Upper lobe of right lung (tissue), 1 donor: Measurements from ENCODE around the gene SEMA6A. TPM values are rescaled to one million over a fixed set of nuclear protein-coding genes. Genes with fewer than 3 reads are reported as not detected.

ENCODE experiments used
- ATAC-seq: fragments of 200-7000 bp; cut with Tn5 transposase; one replicate; pipeline ENCODE4 v1.9.1; 2020; ENCODE audit warnings: mild to moderate bottlenecking, moderate library complexity
- DNase-seq: peaks from one replicate; pipeline ENCODE4 v3.0.0-alpha.2; 2020
- H3K27ac ChIP-seq: fragments of 200-600 bp; one replicate; pipeline ENCODE4 v1.8.0; 2022
- H3K27me3 ChIP-seq: fragments of 200-600 bp; one replicate; pipeline ENCODE4 v1.8.0; 2022; ENCODE audit warnings: mild to moderate bottlenecking
- H3K36me3 ChIP-seq: fragments of 200-600 bp; one replicate; pipeline ENCODE4 v1.8.0; 2022
- H3K4me1 ChIP-seq: fragments of 200-600 bp; one replicate; pipeline ENCODE4 v1.8.0; 2022
- H3K4me3 ChIP-seq: fragments of 200-600 bp; one replicate; pipeline ENCODE4 v1.8.0; 2022; ENCODE audit warnings: mild to moderate bottlenecking
- H3K9me3 ChIP-seq: fragments of 200-600 bp; one replicate; pipeline ENCODE4 v1.8.0; 2022
- intact Hi-C: fragments of 100-400 bp; cut with DNase I; formaldehyde crosslinking; loops from one replicate; pipeline ENCODE4 v1.11.0; 2022
- total RNA-seq: library from RNA; stranded (reverse); fragmentation: NEBNext Ultra II Directional; extraction: Animal tissue kit (Norgen Biotek cat#: 25700); gene quantifications from one replicate; pipeline ENCODE4 v1.2.1, GENCODE V29; 2021
- TF ChIP-seq, protein P1 (sequence below): fragments of 200-600 bp; IDR thresholded peaks from one replicate; pipeline ENCODE4 v1.8.0; 2022; ENCODE audit warnings: antibody characterized with exemption
- donor health status: DM: no; HTN: yes; CAD: no; lungs with severe emphysema.

The SEMA6A gene
- total RNA-seq, 1 donor from 2014 or later, result 33.3 TPM

- no peak for ATAC-seq
- H3K4me3 ChIP-seq, result no peak overlapping the region
- DNase-seq, result no peak
- no peak overlapping the region for H3K27ac ChIP-seq
- no peaks in the 10 kb centered on the region for H3K27me3 ChIP-seq
- peaks cover 6% of the 10 kb centered on the region for H3K36me3 ChIP-seq
- intact Hi-C loops, result no loop called here
- TF ChIP-seq, protein P1, sequence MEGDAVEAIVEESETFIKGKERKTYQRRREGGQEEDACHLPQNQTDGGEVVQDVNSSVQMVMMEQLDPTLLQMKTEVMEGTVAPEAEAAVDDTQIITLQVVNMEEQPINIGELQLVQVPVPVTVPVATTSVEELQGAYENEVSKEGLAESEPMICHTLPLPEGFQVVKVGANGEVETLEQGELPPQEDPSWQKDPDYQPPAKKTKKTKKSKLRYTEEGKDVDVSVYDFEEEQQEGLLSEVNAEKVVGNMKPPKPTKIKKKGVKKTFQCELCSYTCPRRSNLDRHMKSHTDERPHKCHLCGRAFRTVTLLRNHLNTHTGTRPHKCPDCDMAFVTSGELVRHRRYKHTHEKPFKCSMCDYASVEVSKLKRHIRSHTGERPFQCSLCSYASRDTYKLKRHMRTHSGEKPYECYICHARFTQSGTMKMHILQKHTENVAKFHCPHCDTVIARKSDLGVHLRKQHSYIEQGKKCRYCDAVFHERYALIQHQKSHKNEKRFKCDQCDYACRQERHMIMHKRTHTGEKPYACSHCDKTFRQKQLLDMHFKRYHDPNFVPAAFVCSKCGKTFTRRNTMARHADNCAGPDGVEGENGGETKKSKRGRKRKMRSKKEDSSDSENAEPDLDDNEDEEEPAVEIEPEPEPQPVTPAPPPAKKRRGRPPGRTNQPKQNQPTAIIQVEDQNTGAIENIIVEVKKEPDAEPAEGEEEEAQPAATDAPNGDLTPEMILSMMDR, result no peak
- peaks cover 10% of the 10 kb centered on the region for H3K9me3 ChIP-seq
- no peaks in the 10 kb centered on the region for H3K4me1 ChIP-seq
Measured at GRCh38 chr5:116479776-116480675, 94.6 kb downstream of the SEMA6A start.

DNA sequence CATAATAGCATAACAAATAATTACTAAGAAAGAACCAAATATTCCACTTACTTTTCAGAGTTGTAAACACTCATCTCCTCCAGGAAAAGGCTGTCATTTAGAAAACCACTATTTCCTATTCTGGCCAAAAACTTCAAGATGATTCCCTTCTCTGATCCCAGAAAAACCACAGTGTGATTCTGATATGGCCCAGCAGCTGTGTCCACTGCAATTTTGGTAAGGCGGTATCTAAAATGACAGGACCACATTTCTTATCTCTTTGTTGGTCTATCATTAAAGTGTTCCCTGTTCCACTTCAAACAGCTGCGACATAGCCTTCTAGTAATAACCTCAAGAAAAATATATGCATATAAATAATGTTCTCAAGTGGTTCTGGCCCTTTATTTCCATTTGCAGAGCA is 96.1 kb downstream of the SEMA6A start:
- Histone ChIP-seq H3K36me3 (peaks cover 4% of the 10 kb centered on the region), H3K27ac (no peak overlapping the region), H3K4me1 (no peaks in the 10 kb centered on the region), H3K9me3 (peaks cover 10% of the 10 kb centered on the region), H3K4me3 (no peak overlapping the region), H3K27me3 (no peaks in the 10 kb centered on the region)
- ATAC-seq, result no peak
- DNase-seq, result no peak
- intact Hi-C loops, result no loop called here
- TF ChIP-seq, protein P1, result no peak

DNA sequence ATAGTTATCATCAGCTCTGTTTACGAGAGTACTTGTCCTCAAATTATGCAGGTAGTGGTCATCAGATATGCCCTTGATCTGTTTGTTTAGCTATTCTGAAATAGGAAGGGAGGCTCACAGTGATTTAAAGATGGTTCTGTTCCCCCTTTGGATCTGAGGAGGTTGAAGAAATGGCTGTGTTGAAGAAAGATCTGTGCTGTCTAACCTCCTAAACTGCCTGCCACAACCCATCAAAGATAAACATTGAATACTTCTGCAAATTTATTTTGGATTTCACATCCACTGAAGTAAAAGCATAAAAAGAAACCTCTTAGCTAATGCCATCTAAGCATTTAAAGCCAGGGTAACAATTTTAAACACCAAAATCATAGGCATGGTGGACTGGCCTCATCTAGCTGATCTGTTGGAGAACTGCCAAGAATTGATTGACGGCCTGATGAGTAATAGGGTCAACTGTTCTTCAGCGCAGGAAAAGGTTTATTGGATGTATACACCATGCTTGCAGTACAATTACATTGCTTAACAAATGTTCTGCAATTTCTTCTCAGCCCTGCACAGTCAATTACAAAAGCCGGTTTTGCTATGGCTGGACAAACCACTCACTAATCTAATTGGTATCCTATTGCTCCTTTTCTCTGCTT is 97.6 kb downstream of the SEMA6A start:
- intact Hi-C loops, result no loop called here
- H3K4me3 ChIP-seq, result no peak overlapping the region
- DNase-seq (no peak), ATAC-seq (no peak)
- peaks cover 10% of the 10 kb centered on the region for H3K9me3 ChIP-seq
- no peaks in the 10 kb centered on the region for H3K27me3 ChIP-seq
- TF ChIP-seq, protein P1, result no peak
- no peaks in the 10 kb centered on the region for H3K4me1 ChIP-seq
- peaks cover 4% of the 10 kb centered on the region for H3K36me3 ChIP-seq
- H3K27ac ChIP-seq, result no peak overlapping the region

DNA sequence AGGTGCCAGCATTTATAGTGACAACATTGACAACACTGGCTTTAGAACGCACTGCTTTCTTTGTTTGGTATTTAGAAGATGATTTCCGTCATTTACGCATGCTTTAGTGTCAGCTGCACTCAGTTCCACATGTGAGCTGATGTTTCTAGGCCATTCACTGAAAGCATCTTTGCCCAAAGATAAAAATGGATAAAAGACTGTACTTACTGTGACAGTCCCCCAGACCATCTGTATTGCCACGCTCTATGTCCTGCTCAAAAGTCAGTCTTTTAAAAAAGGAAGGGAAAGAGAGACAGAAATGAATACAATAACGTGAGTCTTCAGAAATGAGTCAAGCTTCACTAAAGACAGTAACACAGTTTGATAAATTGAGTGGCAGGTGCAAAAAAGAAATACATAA is 99.3 kb downstream of the SEMA6A start:
- H3K4me3 ChIP-seq, result no peak overlapping the region
- ATAC-seq (no peak), DNase-seq (no peak)
- intact Hi-C loops, result no loop called here
- H3K36me3 ChIP-seq, result peaks cover 4% of the 10 kb centered on the region
- no peaks in the 10 kb centered on the region for H3K4me1 ChIP-seq
- no peaks in the 10 kb centered on the region for H3K27me3 ChIP-seq
- H3K9me3 ChIP-seq, result peaks cover 10% of the 10 kb centered on the region
- TF ChIP-seq, protein P1, result no peak
- H3K27ac ChIP-seq, result no peak overlapping the region

GRCh38 chr5:116473706-116474105 is 100.9 kb downstream of the SEMA6A start:
- intact Hi-C loops, result no loop called here
- no peak overlapping the region for H3K27ac ChIP-seq
- H3K36me3 ChIP-seq, result peaks cover 4% of the 10 kb centered on the region
- H3K4me1 ChIP-seq, result no peaks in the 10 kb centered on the region
- no peak overlapping the region for H3K4me3 ChIP-seq
- TF ChIP-seq, protein P1, result no peak
- DNase-seq (no peak), ATAC-seq (no peak)
- H3K9me3 ChIP-seq, result peaks cover 10% of the 10 kb centered on the region
- no peaks in the 10 kb centered on the region for H3K27me3 ChIP-seq
